SK-N-DZ (cell line): ENCODE results near the gene MLH1. TPM values are rescaled to one million over a fixed set of nuclear protein-coding genes. Genes with fewer than 3 reads are reported as not detected.
A peak's percentile ranks its signal among the peaks of the same experiment; 100 is the strongest.
"Not testable (repeated sequence)": the region's sequence is repeated elsewhere in the genome, so short reads cannot be mapped to it uniquely, and the experiment has no call there.

Source experiments
- DNase-seq: peaks from one replicate; pipeline ENCODE4 v3.0.0-alpha.2; 2015; ENCODE audit warnings: low spot score
- polyA plus RNA-seq, 2 experiments: library from polyadenylated mRNA; depleted of rRNA; stranded (reverse); fragments of >200 nt; gene quantifications; 2 replicates each; pipeline ENCODE4 v1.2.3, GENCODE V29; 2014

MLH1 gene
- polyA plus RNA-seq (2014; cell fraction: cytosol; rRNA removed) = 98.5 and 98.8 TPM in 2 replicates
- polyA plus RNA-seq (2014; cell fraction: nucleus; rRNA removed) = 68.1 and 75.2 TPM in 2 replicates

GRCh38 chr3:36993326-36994283 is at the start of gene MLH1:
Gene MLH1 (plus strand): TSS chr3:36993518. CDS start chr3:36993548, 30 bp downstream.
- DNase-seq = peak; percentile 100

GRCh38 chr3:36943601-36944000 is 49.7 kb upstream of the MLH1 start:
- DNase-seq = no peak

DNA sequence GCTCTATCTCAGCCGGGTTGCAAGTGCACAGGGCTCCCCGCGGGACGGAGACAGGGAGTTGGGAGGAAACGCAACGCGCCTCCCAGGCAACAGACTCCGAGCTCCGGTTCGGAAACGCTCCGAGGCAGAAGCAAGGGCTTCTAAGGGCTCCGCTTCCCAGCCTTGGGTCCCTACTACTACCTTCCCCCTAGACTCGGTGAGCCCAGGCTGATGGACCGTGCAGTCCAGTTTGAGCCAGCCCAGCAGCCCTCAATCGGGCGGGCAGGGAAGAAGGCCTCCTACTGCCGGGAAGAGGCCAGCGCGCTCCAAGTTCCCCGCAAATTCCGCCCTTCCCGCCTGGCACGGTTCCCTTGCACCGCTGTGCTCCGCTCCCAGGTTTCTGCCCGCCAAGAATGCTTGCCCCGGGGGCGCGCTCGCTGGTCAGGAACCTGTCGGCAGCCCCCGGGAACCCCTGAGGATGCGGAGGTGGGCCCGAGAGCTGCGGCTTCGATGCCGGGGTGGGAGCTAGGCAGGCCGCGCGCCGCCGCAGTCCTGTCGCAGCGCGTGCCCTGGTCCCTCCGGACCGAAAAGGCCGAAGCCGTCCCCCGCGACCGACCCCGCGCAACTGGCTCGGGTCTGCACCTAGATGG is 49.2 kb upstream of the MLH1 start:
- DNase-seq = no peak

GRCh38 chr3:36944641-36945270 is 48.6 kb upstream of the MLH1 start, which contains the start of gene TRANK1:
Gene TRANK1 (minus strand): TSS chr3:36945054. CDS start chr3:36944809, 245 bp downstream.
- DNase-seq = no peak

- DNase-seq = no peak
These were observed 47.9 kb upstream of the MLH1 start for GRCh38 chr3:36945333-36945980.

GRCh38 chr3:36947814-36948213 is 45.5 kb upstream of the MLH1 start:
- DNase-seq = not testable (repeated sequence)

DNA sequence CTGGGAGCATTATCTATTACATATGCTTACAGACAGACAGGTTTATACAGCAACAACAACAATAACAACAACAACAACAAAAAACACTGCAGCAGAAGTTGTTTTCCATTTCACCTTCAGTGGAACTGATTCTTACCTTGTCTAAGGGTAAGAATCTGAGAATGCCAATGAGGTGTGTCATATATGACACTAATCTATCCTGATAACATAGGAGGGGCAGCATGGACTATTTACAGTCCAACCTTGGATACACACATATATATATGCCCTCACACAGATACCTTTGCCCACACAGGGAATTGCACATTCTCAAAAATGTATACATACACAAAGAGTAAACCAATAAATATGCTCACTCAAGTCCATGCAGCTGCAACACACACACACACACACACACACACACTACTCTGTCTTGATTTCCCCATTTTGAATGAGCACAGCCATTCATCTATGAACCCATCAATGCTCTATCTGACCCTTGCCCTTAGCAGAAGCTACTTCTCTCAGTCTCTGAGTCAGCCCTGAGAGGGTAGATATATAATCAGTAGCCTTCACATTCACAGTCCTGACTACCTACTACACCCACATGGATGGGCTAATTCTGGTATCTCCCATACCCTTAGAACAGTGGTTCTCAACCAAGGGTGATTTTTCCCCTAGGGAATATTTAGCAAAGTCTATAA is 38.7 kb upstream of the MLH1 start:
- DNase-seq = no peak

GRCh38 chr3:36956155-36956554 is 37.2 kb upstream of the MLH1 start:
- peak; percentile 80 for DNase-seq

DNA sequence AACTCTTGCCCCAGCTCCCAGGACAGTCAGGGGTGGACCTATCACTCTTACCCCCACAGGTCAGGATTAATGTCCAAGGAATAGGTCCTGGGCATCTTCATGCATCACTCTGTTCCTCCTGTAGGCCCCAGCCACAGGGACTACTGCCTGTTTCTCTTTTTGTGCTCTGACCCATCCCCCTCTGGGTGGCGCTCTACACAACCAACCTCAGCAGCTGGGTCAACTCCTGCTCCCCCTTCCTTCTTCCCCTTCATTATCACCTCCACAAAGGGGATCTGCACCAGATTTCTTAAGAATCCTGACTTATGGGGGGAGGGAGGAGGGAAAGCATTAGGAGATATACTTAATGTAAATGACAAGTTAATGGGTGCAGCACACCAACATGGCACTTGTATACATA is 36.3 kb upstream of the MLH1 start:
- DNase-seq = no peak

- DNase-seq = no peak
These were observed 35.2 kb upstream of the MLH1 start for GRCh38 chr3:36957862-36958686.

GRCh38 chr3:36959821-36960220 is 33.5 kb upstream of the MLH1 start:
- DNase-seq = no peak

DNA sequence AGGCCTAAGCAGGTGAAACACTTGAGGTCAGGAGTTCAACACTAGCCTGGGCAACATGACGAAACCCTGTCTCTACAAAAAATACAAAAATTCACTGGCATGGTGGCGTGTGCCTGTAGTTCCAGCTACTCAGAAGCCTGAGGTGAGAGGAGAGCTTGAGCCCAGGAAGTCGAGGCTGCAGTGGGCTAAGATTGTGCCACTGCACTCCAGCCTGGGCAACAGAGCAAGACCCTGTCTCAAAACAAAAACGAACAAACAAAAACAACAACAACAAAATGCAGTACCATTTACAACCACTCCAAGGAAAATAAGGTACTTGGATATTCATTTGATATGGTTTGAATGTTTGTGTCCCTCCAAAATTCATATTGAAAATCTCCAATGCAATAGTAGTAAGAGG is 32.8 kb upstream of the MLH1 start:
- no peak for DNase-seq

- not testable (repeated sequence) for DNase-seq
These were observed 30.3 kb upstream of the MLH1 start for GRCh38 chr3:36963008-36963407.

- DNase-seq = no peak
These were observed 29.0 kb upstream of the MLH1 start for GRCh38 chr3:36964331-36964730.

DNA sequence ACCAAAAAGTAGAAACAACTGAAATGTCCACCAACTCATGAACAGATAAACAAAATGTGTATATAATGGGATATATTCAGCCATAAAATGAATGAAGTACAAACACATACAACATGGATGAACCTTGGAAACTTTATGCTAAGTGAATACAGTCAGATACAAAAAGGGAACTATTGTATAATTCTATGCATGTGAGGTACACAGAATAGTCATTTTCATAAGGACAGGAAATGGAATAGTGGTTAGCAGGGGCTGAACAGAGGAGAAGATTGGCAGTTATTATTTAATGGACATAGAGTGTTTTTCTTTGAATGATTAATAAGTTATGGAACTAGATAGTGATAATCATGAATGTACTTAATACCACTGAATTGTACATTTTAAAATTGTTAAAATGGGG is 28.5 kb upstream of the MLH1 start:
- DNase-seq = no peak

DNA sequence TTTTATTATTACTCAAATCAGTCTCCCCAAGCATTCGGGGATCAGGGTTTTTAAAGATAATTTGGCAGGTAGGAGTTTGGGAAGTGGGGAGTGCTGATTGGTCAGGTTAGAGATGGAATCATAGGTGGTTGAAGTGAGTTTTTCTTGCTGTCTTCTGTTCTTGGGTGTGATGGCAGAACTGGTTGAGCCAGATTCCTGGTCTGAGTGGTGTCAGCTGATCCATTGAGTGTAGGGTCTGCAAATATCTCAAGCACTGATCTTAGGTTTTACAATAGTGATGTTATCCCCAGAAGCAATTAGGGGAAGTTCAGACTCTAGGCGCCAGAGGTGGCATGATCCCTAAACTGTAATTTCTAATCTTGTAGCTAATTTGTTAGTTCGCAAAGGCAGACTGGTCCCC is 27.9 kb upstream of the MLH1 start:
- DNase-seq = no peak

DNA sequence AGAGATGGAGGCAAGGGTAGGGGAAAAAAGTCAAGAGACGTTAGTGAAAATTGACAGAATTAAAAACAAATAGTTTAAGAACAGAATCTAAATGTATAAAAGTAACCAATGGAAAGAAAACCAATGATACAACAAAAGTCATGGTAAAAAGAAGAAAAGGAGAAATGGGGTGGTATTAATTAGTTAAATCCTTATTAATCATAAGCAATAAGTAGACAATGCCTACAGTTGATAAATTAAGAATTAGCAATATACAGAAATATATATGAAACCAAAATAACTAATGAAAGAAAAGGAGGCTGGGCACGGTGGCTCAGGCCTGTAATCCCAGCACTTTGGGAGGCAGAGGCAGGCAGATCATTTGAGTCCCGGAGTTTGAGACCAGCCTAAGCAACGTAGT is 24.2 kb upstream of the MLH1 start:
- no peak for DNase-seq

DNA sequence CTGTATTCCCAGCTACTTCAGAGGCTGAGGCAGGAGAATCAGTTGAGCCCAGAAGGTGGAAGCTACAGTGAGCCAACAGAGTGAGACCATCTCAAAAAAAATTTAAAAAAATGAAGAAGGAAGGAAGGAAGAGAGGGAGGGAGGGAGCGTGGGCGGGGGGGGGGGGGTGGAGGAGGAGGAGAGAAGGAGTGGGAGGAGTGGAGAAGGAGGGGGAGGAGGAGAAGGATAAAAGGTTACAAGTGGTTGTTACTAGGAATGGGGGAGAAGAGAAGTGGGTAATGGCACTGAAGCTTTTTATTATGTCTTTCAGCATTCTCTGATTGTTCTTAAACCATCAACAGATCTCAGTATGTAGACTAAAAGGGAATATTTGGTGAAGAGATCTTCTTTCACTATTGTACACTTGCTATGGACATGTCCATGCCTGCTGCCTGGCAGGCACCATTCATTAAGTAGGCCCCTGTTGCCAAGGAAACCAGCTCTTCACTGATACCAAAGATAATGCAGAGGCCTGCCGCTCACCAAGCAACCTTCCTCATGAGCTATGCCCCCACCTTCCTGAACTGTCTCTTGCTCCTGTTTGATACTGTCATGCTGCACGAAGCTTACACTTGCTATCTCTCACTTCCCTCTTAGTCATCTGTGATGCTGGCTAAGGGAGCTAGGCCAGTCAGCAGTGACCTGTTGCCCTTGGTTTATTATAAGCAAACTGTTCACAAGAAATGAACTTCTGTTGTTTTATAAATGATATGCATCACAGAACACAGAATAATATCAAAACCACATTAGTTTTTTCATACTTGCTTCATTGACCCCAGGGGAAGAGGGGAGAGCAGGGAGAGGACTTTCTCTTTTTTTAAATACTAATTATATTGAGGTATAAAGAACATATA is 23.5 kb upstream of the MLH1 start:
- DNase-seq = peak; percentile 98

DNA sequence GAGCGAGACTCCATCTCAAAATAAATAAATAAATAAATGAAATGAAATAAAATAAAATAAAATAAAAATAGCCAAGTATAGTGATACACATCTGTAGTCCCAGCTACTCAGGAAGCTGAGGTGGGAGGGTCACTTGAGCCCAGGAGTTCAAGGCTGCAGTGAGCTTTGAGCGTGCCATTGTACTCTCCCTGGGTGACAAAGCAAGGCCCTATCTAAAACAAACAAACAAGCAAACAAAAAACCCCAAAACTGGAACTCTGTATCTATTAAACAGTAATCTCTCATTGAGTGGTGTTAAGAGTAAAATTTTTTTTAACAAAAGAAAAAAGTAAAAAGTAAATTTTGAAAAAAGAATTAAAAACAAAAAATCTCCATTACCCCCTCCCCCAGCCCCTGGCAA is 21.2 kb upstream of the MLH1 start:
- no peak for DNase-seq
